ENCODE measurements around the gene CDR2L.
"Not testable (repeated sequence)": the region's sequence is repeated elsewhere in the genome, so short reads cannot be mapped to it uniquely, and the experiment has no call there.

CDR2L gene

GRCh38 chr17:75036643-75037268 is 49.3 kb downstream of the CDR2L start:
- H3K9ac ChIP-seq (ENCODE audit: low read length) = no peak overlapping the region
- H3K9me3 ChIP-seq (ENCODE audit: low read length) = no peaks in the 10 kb centered on the region
- H3K27me3 ChIP-seq (ENCODE audit: control insufficient read depth in 1 of 2, insufficient read depth in 2 of 2, low read length in 2 of 2) = no peaks in the 10 kb centered on the region
- H3K4me3 ChIP-seq (ENCODE audit: low read depth in 1 of 2, low read length in 2 of 2) = peak overlapping the region in 1 of 2 donors; percentile 29
- H3K4me1 ChIP-seq (ENCODE audit: insufficient read depth, low read length) = peaks cover 40% of the 10 kb centered on the region
- H3K27ac ChIP-seq (ENCODE audit: low read depth, low read length) = peak overlapping the region; percentile 28
- H3K36me3 ChIP-seq (ENCODE audit: insufficient read depth, low read length) = peaks cover 35% of the 10 kb centered on the region

DNA sequence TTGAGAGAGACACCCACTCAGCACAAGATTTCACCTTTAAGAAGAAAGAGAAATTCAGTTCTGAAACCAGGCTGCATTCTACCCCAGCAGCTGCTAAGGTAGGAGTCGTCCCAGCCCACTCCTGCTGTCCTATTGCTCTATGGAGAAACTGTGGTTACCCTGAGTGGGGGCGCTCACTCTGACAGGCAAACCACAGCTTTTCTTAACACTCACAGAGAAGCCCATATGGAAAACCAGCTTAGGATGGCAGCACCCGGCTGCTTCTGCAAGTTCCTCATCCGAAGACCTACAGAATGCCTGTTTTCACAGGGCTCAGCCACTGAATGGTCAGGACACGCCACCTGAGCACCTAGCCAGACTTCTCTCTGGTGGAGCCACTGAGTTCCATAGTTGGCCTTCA is 51.8 kb downstream of the CDR2L start:
- no peak overlapping the region for H3K27ac ChIP-seq (ENCODE audit: low read depth, low read length)

DNA sequence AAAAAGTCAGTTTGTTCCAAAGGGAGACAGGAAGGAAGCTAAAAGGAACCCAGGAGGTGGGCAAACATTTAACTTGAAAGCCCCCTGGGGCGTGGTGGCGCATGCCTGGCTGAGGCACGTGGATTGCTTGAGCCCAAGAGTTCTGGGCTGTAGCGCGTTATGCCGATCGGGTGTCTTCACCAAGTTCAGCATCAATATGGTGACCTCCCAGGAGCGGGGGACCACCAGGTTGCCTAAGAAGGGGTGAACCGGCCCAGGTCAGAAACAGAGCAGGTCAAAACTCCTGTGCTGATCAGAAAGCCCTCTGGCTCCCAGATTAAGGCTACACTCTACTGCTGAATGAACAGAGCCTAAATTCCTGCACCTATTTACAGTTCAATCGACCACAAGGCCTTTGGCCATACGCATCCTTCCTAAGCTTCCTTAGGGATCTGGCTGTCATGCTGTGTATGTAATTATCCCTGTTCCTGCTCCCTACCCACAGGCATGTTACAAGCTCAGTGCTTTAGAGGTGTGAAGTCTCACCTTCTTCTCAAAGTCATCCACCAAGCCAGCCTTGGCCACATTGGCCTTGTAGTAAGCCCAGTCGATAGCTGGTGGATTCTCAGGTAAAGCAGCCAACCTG is 54.3 kb downstream of the CDR2L start:
- no peaks in the 10 kb centered on the region for H3K4me1 ChIP-seq (ENCODE audit: insufficient read depth, low read length)
- H3K36me3 ChIP-seq (ENCODE audit: insufficient read depth, low read length) = peaks cover 42% of the 10 kb centered on the region
- no peaks in the 10 kb centered on the region for H3K27me3 ChIP-seq (ENCODE audit: control insufficient read depth in 1 of 2, insufficient read depth in 2 of 2, low read length in 2 of 2)
- no peaks in the 10 kb centered on the region for H3K9me3 ChIP-seq (ENCODE audit: low read length)
- no peak overlapping the region for H3K9ac ChIP-seq (ENCODE audit: low read length)
- H3K4me3 ChIP-seq (ENCODE audit: low read depth in 1 of 2, low read length in 2 of 2) = no peak overlapping the region
- no peak overlapping the region for H3K27ac ChIP-seq (ENCODE audit: low read depth, low read length)

More for the DNA sequence above, 51.8 kb downstream of the CDR2L start:
- Histone ChIP-seq H3K4me1 (ENCODE audit: insufficient read depth, low read length) (peaks cover 18% of the 10 kb centered on the region), H3K36me3 (ENCODE audit: insufficient read depth, low read length) (peaks cover 42% of the 10 kb centered on the region), H3K9me3 (ENCODE audit: low read length) (no peaks in the 10 kb centered on the region), H3K27me3 (ENCODE audit: control insufficient read depth in 1 of 2, insufficient read depth in 2 of 2, low read length in 2 of 2) (no peaks in the 10 kb centered on the region), H3K9ac (ENCODE audit: low read length) (no peak overlapping the region), H3K4me3 (ENCODE audit: low read depth in 1 of 2, low read length in 2 of 2) (no peak overlapping the region)

GRCh38 chr17:75043789-75044188 is 56.4 kb downstream of the CDR2L start:
- H3K4me3 ChIP-seq (ENCODE audit: low read depth in 1 of 2, low read length in 2 of 2); H3K9me3 ChIP-seq (ENCODE audit: low read length); H3K27ac ChIP-seq (ENCODE audit: low read depth, low read length); H3K27me3 ChIP-seq (ENCODE audit: control insufficient read depth in 1 of 2, insufficient read depth in 2 of 2, low read length in 2 of 2); H3K9ac ChIP-seq (ENCODE audit: low read length): not testable (repeated sequence)
- Histone ChIP-seq H3K36me3 (ENCODE audit: insufficient read depth, low read length) (peaks cover 36% of the 10 kb centered on the region), H3K4me1 (ENCODE audit: insufficient read depth, low read length) (peaks cover 12% of the 10 kb centered on the region)

DNA sequence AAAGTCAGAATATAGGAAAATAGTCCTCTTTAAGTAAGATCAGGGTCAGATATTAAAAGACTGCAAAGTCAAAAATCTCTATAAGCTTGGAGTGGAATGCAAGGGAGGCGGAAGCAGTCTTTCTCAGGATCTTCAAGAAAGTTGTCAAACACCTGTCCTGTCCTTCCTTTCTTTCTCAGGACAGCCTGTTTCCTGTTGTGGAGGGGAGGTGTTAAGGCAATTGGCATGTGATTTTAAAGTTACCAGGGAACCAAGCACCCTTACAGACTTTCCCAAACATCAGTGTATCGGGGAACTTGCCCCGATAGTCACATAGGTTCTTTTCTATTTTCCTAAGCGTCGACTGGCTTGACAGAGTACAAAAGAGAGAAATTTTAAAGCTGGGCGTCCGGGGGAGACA is 57.3 kb downstream of the CDR2L start:
- H3K4me1 ChIP-seq (ENCODE audit: insufficient read depth, low read length) = peaks cover 16% of the 10 kb centered on the region
- H3K27ac ChIP-seq (ENCODE audit: low read depth, low read length) = no peak overlapping the region
- no peak overlapping the region for H3K4me3 ChIP-seq (ENCODE audit: low read depth in 1 of 2, low read length in 2 of 2)
- no peak overlapping the region for H3K9ac ChIP-seq (ENCODE audit: low read length)
- H3K27me3 ChIP-seq (ENCODE audit: control insufficient read depth in 1 of 2, insufficient read depth in 2 of 2, low read length in 2 of 2) = no peaks in the 10 kb centered on the region
- H3K9me3 ChIP-seq (ENCODE audit: low read length) = no peaks in the 10 kb centered on the region
- peaks cover 27% of the 10 kb centered on the region for H3K36me3 ChIP-seq (ENCODE audit: insufficient read depth, low read length)

DNA sequence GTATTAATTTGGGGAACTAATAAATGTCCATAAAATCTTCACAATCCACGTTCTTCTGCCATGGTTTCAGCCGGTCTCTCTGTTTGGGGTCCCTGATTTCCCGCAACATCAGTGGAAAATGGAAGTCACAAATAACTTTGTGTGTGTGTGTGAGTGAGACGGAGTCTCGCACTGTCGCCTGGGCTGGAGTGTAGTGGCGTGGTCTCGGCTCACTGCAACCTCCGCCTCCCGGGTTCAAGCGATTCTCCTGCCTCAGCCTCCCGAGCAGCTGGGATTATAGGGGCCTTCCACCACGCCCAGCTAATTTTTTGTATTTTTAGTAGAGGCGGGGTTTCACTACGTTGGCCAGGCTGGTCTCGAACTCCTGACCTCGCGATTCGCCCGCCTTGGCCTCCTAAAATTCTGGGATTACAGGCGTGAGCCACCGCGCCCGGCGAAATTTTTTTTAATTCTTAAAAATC is 58.5 kb downstream of the CDR2L start:
- H3K9ac ChIP-seq (ENCODE audit: low read length) = peak overlapping the region; percentile 82
- peak overlapping the region; percentile 97 for H3K27ac ChIP-seq (ENCODE audit: low read depth, low read length)
- not testable (repeated sequence) for H3K27me3 ChIP-seq (ENCODE audit: control insufficient read depth in 1 of 2, insufficient read depth in 2 of 2, low read length in 2 of 2); H3K9me3 ChIP-seq (ENCODE audit: low read length)
- H3K4me3 ChIP-seq (ENCODE audit: low read depth in 1 of 2, low read length in 2 of 2) = peak overlapping the region; percentile 80 to 93
- peaks cover 14% of the 10 kb centered on the region for H3K36me3 ChIP-seq (ENCODE audit: insufficient read depth, low read length)
- peaks cover 16% of the 10 kb centered on the region for H3K4me1 ChIP-seq (ENCODE audit: insufficient read depth, low read length)

DNA sequence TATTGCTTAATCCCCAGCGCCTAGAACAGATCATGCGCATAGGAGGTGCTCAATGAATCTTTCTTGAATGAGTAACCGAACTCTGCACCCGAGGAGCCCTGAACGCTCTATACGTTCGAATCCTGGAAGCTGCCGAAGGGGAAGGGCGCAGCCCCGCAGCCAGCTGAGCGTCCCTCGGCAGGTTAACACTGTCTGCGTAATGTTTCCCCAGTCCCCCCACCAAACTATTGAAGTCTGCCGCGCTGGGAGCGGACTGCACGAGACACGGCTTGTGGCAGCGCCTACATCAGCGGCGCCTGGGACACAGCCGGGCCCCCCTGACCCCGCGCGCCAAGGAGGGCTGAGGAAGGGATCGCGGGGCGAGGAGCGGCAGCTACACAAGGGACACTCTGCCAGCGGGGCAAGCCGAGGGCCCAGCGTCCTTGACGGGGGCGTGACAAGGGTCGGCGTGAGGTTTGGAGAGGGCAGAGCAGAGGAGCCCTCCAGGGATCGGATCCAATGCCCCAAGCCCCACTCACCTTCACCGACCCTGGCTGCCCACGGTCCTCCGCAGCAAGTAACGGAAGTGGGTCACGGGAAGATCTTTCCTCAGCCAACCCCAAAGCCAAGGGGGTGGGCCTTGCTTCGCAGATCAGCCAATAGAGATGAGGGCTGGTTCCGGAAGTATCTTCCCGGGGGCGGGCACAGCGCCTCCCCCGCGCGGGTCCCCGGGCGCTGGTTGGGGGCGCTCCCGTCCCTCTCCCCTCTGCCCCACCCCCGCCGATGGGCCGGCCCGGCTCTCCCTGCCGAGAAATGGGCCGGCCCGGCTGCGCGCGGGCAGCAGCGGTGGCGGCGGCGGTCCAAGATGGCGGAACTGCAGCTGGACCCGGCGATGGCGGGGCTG is 59.2 kb downstream of the CDR2L start, which contains the start of the genes ATP5PD and KCTD2:
Gene ATP5PD, minus strand, starts transcription at position 563 of the 883 bp plus-strand sequence. CDS start 4,319 bp downstream, outside the sequence.
Gene KCTD2, plus strand, starts transcription at position 819 of the 883 bp plus-strand sequence. Its CDS starts 26 bp downstream, at position 845.
- Histone ChIP-seq H3K4me1 (ENCODE audit: insufficient read depth, low read length) (peaks cover 16% of the 10 kb centered on the region), H3K36me3 (ENCODE audit: insufficient read depth, low read length) (peaks cover 8% of the 10 kb centered on the region)

GRCh38 chr17:75047398-75048098 is 60.1 kb downstream of the CDR2L start:
- no peaks in the 10 kb centered on the region for H3K27me3 ChIP-seq (ENCODE audit: control insufficient read depth in 1 of 2, insufficient read depth in 2 of 2, low read length in 2 of 2)
- H3K27ac ChIP-seq (ENCODE audit: low read depth, low read length) = peak overlapping the region; percentile 93
- peak overlapping the region; percentile 35 for H3K9ac ChIP-seq (ENCODE audit: low read length)
- no peaks in the 10 kb centered on the region for H3K9me3 ChIP-seq (ENCODE audit: low read length)
- no peaks in the 10 kb centered on the region for H3K36me3 ChIP-seq (ENCODE audit: insufficient read depth, low read length)
- H3K4me3 ChIP-seq (ENCODE audit: low read depth in 1 of 2, low read length in 2 of 2) = peak overlapping the region; percentile 73 to 83
- H3K4me1 ChIP-seq (ENCODE audit: insufficient read depth, low read length) = peaks cover 16% of the 10 kb centered on the region

More for the DNA sequence above, 59.2 kb downstream of the CDR2L start, which contains the start of the genes ATP5PD and KCTD2:
- H3K9ac ChIP-seq (ENCODE audit: low read length) = peak within 1 kb of the TSS; percentile 82
- no peaks in the 10 kb centered on the region for H3K27me3 ChIP-seq (ENCODE audit: control insufficient read depth in 1 of 2, insufficient read depth in 2 of 2, low read length in 2 of 2)
- peak within 1 kb of the TSS; percentile 80 to 93 for H3K4me3 ChIP-seq (ENCODE audit: low read depth in 1 of 2, low read length in 2 of 2)
- H3K27ac ChIP-seq (ENCODE audit: low read depth, low read length) = peak within 1 kb of the TSS; percentile 97
- H3K9me3 ChIP-seq (ENCODE audit: low read length) = no peaks in the 10 kb centered on the region

- H3K9ac ChIP-seq (ENCODE audit: low read length) = peak overlapping the region; percentile 35
- peak overlapping the region; percentile 73 to 83 for H3K4me3 ChIP-seq (ENCODE audit: low read depth in 1 of 2, low read length in 2 of 2)
- H3K27me3 ChIP-seq (ENCODE audit: control insufficient read depth in 1 of 2, insufficient read depth in 2 of 2, low read length in 2 of 2) = no peaks in the 10 kb centered on the region
- H3K27ac ChIP-seq (ENCODE audit: low read depth, low read length) = peak overlapping the region; percentile 93
- H3K36me3 ChIP-seq (ENCODE audit: insufficient read depth, low read length) = peaks cover 5% of the 10 kb centered on the region
- H3K9me3 ChIP-seq (ENCODE audit: low read length) = no peaks in the 10 kb centered on the region
- peaks cover 16% of the 10 kb centered on the region for H3K4me1 ChIP-seq (ENCODE audit: insufficient read depth, low read length)
Observed at GRCh38 chr17:75048249-75048878, 60.9 kb downstream of the CDR2L start.

DNA sequence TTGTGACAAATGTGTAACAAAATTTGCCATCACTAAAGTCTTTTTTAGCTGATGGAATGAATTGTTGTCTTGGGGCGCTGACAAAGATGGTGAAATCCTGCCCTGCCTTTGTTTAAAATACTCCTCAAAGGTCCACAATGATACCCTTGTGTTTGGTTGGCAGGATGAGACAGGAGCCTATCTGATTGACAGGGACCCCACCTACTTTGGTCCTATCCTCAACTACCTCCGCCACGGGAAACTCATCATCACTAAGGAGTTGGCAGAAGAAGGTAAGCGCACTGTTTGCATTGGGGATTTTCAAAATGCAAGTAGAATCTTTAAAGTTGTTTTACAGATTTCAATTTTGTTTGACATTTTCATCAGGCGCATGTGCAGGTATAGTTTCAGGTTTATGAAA is 61.6 kb downstream of the CDR2L start:
- Histone ChIP-seq H3K9me3 (ENCODE audit: low read length) (no peaks in the 10 kb centered on the region), H3K9ac (ENCODE audit: low read length) (no peak overlapping the region), H3K27ac (ENCODE audit: low read depth, low read length) (peak overlapping the region; percentile 93), H3K36me3 (ENCODE audit: insufficient read depth, low read length) (peaks cover 10% of the 10 kb centered on the region), H3K4me1 (ENCODE audit: insufficient read depth, low read length) (peaks cover 16% of the 10 kb centered on the region), H3K27me3 (ENCODE audit: control insufficient read depth in 1 of 2, insufficient read depth in 2 of 2, low read length in 2 of 2) (no peaks in the 10 kb centered on the region), H3K4me3 (ENCODE audit: low read depth in 1 of 2, low read length in 2 of 2) (no peak overlapping the region)
